HG02870 (cell line): ENCODE measurements around the gene TMEM98.
"Not testable (repeated sequence)": the region's sequence is repeated elsewhere in the genome, so short reads cannot be mapped to it uniquely, and the experiment has no call there.

Experiments used
- ATAC-seq: cut with Tn5 transposase; IDR thresholded peaks from one replicate; pipeline ENCODE4 v1.9.1; 2021; ENCODE audit warnings: mild to moderate bottlenecking, moderate library complexity; ENCODE audit not compliant: unreplicated experiment

The TMEM98 gene

GRCh38 chr17:32927724-32928585, at the start of gene TMEM98:
Gene TMEM98, plus strand, starts transcription at chr17:32928153. Its CDS starts 3,376 bp downstream, at chr17:32931529.
- ATAC-seq: no peak

GRCh38 chr17:32878211-32878610, 49.7 kb upstream of the TMEM98 start:
- no peak for ATAC-seq

GRCh38 chr17:32879134-32879533, 48.8 kb upstream of the TMEM98 start:
- no peak for ATAC-seq

- ATAC-seq: no peak
These were observed 47.1 kb upstream of the TMEM98 start for GRCh38 chr17:32880671-32881453.

GRCh38 chr17:32882029-32882428, 45.9 kb upstream of the TMEM98 start:
- no peak for ATAC-seq

GRCh38 chr17:32882734-32883133, 45.2 kb upstream of the TMEM98 start:
- no peak for ATAC-seq

- not testable (repeated sequence) for ATAC-seq
These were observed 41.0 kb upstream of the TMEM98 start for GRCh38 chr17:32886951-32887350.

- ATAC-seq: not testable (repeated sequence)
These were observed 40.5 kb upstream of the TMEM98 start for GRCh38 chr17:32887410-32887809.

GRCh38 chr17:32894245-32894644, 33.7 kb upstream of the TMEM98 start:
- no peak for ATAC-seq

- ATAC-seq: no peak
These were observed 31.2 kb upstream of the TMEM98 start for GRCh38 chr17:32896647-32897258.

- no peak for ATAC-seq
These were observed 28.5 kb upstream of the TMEM98 start for GRCh38 chr17:32899236-32900013.

- no peak for ATAC-seq
These were observed 26.2 kb upstream of the TMEM98 start for GRCh38 chr17:32901743-32902142.

GRCh38 chr17:32903774-32904673, 23.9 kb upstream of the TMEM98 start:
- no peak for ATAC-seq

GRCh38 chr17:32904891-32905290, 23.1 kb upstream of the TMEM98 start:
- ATAC-seq: no peak

GRCh38 chr17:32907583-32907982, 20.4 kb upstream of the TMEM98 start:
- no peak for ATAC-seq

- ATAC-seq: no peak
These were observed 18.1 kb upstream of the TMEM98 start for GRCh38 chr17:32909787-32910369.

GRCh38 chr17:32910769-32911168, 17.2 kb upstream of the TMEM98 start:
- no peak for ATAC-seq

- ATAC-seq: no peak
These were observed 15.6 kb upstream of the TMEM98 start for GRCh38 chr17:32912218-32912897.

GRCh38 chr17:32913593-32913992, 14.4 kb upstream of the TMEM98 start:
- ATAC-seq: no peak
